GM13976 (cell line): ENCODE data around the gene PFKL.

Experiments
- DNase-seq: peaks from one replicate; pipeline ENCODE4 v3.0.0; 2012; ENCODE audit warnings: low spot score
- CTCF ChIP-seq: IDR thresholded peaks from 2 replicates; pipeline ENCODE4 v1.5.1; 2012; ENCODE audit warnings: borderline replicate concordance, mild to moderate bottlenecking; ENCODE audit not compliant: insufficient read depth; ENCODE audit errors: extremely low read depth, missing control alignments, control extremely low read depth
- in situ Hi-C: fragments of 300-500 bp; cut with MboI; formaldehyde crosslinking; loops from one replicate; pipeline ENCODE4 v1.12.0; 2022; ENCODE audit warnings: low sequenced_read_pairs, mixed read lengths, inconsistent platforms; ENCODE audit not compliant: unreplicated experiment

The PFKL gene

GRCh38 chr21:44375761-44376241 is 75.9 kb downstream of the PFKL start:
- in situ Hi-C loops: no loop called here
- no peak for TF ChIP-seq CTCF
- DNase-seq: peak; percentile 19

- in situ Hi-C loops: no loop called here
- TF ChIP-seq CTCF: no peak
- no peak for DNase-seq
These were observed 76.8 kb downstream of the PFKL start for GRCh38 chr21:44376606-44377005.
